ENCODE results near the gene FAM78B.

Gene FAM78B, protein sequence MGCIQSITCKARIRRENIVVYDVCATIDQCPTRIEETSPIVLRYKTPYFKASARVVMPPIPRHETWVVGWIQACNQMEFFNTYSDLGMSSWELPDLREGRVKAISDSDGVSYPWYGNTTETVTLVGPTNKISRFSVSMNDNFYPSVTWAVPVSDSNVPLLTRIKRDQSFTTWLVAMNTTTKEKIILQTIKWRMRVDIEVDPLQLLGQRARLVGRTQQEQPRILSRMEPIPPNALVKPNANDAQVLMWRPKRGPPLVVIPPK

GRCh38 chr1:166166698-166167571, at the start of gene FAM78B:
FAM78B (minus strand) TSS chr1:166167001; CDS start chr1:166166248, 753 bp downstream.
- peak; percentile 12 for DNase-seq (ENCODE audit: low spot score)

GRCh38 chr1:166202546-166202945, 35.7 kb upstream of the FAM78B start:
- DNase-seq (ENCODE audit: low spot score) = no peak

DNA sequence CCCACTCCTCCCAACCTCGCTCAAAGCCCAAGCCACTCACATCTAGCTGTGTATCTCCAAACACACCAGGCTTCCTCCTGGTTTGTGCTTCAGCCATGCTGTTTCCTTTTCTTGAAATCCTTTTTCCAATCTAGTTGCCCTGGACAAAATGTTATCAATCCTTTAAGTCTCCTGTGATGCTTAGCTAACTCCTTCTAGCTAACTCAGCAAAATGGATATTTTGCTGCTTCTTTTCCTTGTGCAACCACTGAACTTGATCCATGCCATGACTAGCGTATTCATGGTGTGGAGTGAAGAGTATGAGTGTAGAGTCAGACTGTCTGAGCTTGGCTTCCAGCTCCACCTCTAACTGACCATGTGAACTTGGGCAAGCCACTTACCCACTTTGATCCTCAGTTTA, 33.9 kb upstream of the FAM78B start:
- DNase-seq (ENCODE audit: low spot score) = no peak

DNA sequence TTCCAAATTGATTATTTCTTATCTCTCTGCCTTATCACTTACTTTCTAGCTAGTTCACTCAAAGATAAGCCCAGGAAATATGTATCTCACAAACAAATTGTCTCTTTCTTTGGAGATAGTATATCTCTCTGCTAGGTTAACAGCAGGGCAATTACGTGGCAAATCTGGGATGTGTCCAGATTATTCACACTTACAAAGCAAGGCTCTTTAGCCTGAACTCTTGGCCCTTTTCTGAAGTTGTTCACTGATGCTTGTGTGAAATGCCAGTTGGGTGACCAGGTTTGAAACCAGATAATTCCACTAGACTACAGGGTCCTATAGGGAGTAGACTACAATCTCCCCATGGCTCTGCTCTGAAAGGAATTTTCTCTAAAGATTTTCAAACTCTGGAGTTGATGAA, 30.8 kb upstream of the FAM78B start:
- no peak for DNase-seq (ENCODE audit: low spot score)

- DNase-seq (ENCODE audit: low spot score) = no peak
Observed at GRCh38 chr1:166197141-166197540, 30.3 kb upstream of the FAM78B start.

DNA sequence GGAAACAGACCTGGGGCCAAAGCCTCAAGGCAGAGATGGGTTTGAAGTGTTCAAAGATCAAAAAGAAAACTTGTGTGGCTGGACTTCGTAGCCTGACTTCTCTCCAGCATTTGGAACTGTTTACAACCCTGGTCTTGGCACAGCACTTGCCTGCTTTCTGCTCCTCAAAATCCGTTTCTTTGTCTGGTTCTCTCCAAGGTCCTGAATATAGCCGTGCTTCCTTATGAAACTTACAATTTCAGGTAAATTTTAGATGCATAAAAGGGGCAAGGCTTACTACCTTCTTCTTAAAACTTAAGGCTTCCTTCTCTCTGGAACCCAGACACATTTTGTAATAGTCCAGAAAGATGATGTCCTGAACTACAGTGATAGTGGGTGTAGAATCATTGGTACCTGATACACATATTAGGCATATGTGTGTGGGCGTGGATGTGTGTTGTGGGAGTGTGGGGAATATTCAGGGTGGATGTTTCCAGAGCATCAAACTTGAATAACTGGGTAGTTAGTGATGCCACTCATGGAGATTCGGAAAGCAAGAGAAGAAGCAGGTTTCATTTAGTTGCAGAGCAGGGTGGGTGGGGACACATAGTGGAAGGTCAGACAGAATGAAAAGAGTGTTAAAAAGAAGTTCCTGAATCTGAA, 26.4 kb upstream of the FAM78B start:
- DNase-seq (ENCODE audit: low spot score) = no peak

GRCh38 chr1:166190400-166190799, 23.6 kb upstream of the FAM78B start:
- DNase-seq (ENCODE audit: low spot score) = no peak

DNA sequence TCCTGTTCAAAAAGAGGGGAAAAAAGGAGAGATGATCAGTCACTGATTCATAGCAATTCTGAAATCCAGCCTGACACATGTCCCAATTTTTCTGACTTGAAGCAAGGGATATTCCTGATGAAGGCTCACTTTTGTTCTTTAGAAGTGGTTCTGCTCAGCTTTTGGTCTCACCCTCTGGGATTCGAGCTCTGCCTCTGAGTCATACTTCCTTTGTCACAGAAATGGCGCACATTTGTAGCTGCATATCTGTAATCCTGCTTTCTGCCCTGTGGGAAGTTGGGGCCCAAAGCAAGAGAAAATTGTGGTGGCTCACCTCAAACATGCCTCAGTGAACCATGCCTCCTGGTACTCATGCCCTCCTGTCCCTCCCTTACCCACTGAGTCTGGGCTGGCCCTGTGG, 22.3 kb upstream of the FAM78B start:
- no peak for DNase-seq (ENCODE audit: low spot score)

DNA sequence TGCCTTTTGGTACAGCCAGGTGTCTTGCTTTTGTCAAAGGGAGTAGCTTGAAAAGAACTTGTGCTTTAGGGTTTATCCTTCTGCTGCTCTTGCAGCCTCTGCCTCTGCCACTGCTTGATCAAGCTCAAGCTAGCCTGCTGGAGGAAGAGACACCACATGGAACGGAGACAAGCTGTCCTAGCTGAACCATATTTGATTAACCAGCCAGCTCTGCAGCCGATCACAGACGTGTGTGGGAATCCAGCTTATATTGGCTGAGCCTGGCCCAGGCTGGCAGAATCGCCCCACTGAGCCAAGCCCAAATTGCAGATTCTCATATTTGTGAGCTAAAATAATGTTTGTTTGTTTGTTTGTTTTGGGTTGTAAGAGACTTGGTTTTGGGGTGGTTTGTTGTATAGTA, 18.7 kb upstream of the FAM78B start:
- no peak for DNase-seq (ENCODE audit: low spot score)

DNA sequence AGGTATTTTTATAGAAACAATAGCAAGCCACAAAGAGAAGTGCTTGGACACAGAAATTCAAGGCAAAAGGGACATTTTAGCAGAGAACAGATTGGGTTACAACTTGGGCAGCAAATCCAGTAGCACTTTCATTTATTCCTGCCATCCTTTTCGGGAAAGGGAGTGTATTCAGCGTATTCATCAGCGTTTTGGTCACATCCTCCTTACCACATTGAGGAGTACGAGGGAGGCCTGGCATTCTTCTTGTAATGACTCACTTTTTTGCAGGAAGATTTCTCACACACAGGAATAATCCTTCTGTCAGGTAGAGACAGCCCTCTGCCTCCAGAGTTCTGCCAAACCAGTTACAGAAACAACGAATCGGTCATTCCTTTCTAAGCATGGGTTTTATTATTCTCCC, 18.1 kb upstream of the FAM78B start:
- DNase-seq (ENCODE audit: low spot score) = no peak

GRCh38 chr1:166184012-166184411, 17.2 kb upstream of the FAM78B start:
- no peak for DNase-seq (ENCODE audit: low spot score)

DNA sequence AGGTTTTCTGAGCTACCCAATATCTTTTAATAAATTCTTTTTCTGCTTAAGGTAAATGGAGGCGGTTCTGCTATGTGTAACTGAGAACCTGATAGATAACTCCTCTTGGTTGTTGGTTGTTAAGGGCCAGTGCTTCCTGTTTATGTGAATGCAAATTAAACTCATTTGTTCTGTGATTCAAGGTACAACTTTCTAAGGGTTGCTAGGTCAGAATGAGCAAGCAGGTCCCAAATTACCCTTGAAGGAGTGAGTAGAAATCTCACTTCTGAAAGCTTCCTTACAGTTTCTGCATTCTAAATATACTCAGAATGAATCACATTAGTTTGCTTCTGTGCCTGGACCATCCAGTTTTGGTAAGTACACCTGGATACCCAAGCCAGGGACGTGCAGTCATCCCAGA, 15.5 kb upstream of the FAM78B start:
- DNase-seq (ENCODE audit: low spot score) = no peak

GRCh38 chr1:166176416-166176815, 9.6 kb upstream of the FAM78B start:
- DNase-seq (ENCODE audit: low spot score) = no peak

GRCh38 chr1:166175032-166175431, 8.2 kb upstream of the FAM78B start:
- DNase-seq (ENCODE audit: low spot score) = no peak

- DNase-seq (ENCODE audit: low spot score) = no peak
Observed at GRCh38 chr1:166174108-166174507, 7.3 kb upstream of the FAM78B start.

DNA sequence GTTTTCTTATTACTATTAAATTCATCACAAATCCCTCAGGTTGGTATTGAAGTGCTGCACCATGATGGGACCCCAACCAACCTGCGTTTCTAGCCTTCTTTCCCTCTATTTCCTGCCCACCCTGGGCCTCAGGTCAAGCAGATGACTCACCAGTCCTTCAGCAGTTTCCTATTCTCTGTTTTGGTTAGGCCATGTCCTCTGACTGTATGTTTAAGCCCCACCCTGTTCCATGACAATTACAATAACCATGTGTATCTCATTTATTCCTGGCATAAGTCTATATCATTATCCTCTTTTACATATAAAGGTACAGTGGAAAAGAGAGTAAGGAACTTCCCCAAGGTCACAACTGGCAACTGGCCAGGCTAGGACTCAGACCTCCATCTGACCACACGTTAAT, 5.3 kb upstream of the FAM78B start:
- DNase-seq (ENCODE audit: low spot score) = no peak

GRCh38 chr1:166170726-166171125, 3.9 kb upstream of the FAM78B start:
- no peak for DNase-seq (ENCODE audit: low spot score)

DNA sequence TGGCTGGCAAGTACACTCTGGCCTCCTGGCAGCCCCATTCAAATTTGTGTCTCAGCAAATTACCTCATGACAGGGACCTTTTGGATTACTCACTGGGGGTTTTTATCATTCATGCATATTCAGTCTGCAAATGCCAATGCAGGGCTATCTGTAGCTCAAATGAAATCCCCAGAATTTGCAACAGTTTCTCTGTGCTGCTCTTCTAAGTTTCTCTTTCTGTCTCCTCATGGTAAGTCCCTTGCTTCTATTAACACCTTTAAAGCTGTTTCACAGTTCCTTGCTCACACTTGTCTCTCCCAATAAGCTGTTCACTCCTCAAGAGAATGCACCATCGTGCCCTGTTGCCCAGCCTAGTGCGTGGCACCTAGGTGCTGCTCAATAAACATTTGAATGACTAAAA, 3.3 kb upstream of the FAM78B start:
- no peak for DNase-seq (ENCODE audit: low spot score)

- no peak for DNase-seq (ENCODE audit: low spot score)
Observed at GRCh38 chr1:166169182-166169581, 2.4 kb upstream of the FAM78B start.

- DNase-seq (ENCODE audit: low spot score) = no peak
Observed at GRCh38 chr1:166167572-166167925, 748 bp upstream of the FAM78B start.

GRCh38 chr1:166166329-166166697, 488 bp downstream of the FAM78B start:
- DNase-seq (ENCODE audit: low spot score) = no peak

DNA sequence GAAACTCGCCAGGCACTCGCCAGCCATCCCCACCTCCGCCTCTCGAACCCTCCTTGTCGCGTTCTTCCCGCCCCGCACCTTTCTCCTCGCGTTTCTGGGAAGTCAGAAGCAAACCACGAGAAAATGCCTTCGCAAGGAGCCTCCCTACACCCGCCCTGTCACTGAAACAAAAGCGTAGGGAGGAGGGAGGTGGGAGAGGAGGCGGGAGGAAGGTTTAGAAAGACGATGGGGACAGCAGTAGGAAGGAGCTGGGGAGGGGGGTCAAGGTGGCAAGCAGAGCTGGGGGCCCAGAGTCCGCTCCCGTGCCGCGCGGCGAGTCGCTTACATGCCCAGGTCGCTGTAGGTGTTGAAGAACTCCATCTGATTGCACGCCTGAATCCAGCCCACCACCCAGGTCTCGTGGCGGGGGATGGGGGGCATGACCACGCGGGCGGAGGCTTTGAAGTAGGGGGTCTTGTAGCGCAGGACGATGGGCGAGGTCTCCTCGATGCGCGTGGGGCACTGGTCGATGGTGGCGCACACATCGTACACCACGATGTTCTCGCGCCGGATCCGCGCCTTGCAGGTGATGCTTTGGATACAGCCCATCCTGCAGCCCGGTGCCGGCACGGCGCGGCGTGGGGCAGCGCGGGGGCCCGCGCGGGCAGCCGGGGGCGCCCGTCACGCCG, 1.0 kb downstream of the FAM78B start:
- DNase-seq (ENCODE audit: low spot score) = no peak
